ENCODE results near the gene FABP1.

FABP1 gene

GRCh38 chr2:88127888-88128653 is at the start of gene FABP1:
Gene FABP1 (minus strand): TSS chr2:88128062. CDS start chr2:88128017, 45 bp downstream.
- no peak for DNase-seq

GRCh38 chr2:88177556-88177955 is 49.7 kb upstream of the FABP1 start:
- DNase-seq: no peak

GRCh38 chr2:88176352-88176984 is 48.6 kb upstream of the FABP1 start:
- no peak for DNase-seq

GRCh38 chr2:88172882-88173281 is 45.0 kb upstream of the FABP1 start:
- DNase-seq: no peak

GRCh38 chr2:88171966-88172365 is 44.1 kb upstream of the FABP1 start:
- no peak for DNase-seq

GRCh38 chr2:88170472-88170892 is 42.6 kb upstream of the FABP1 start:
- DNase-seq: peak; percentile 34

- peak; percentile 20 for DNase-seq
Measured at GRCh38 chr2:88168386-88168785, 40.5 kb upstream of the FABP1 start.

- peak; percentile 36 for DNase-seq
Measured at GRCh38 chr2:88167740-88168139, 39.9 kb upstream of the FABP1 start.

- DNase-seq: no peak
Measured at GRCh38 chr2:88165332-88166003, 37.6 kb upstream of the FABP1 start.

- DNase-seq: no peak
Measured at GRCh38 chr2:88161446-88162244, 33.8 kb upstream of the FABP1 start.

- DNase-seq: no peak
Measured at GRCh38 chr2:88160517-88160916, 32.7 kb upstream of the FABP1 start.

- DNase-seq: peak; percentile 73
Measured at GRCh38 chr2:88159955-88160415, 32.1 kb upstream of the FABP1 start.

- DNase-seq: no peak
Measured at GRCh38 chr2:88159481-88159880, 31.6 kb upstream of the FABP1 start.

GRCh38 chr2:88148929-88149438 is 21.1 kb upstream of the FABP1 start:
- DNase-seq: no peak

- no peak for DNase-seq
Measured at GRCh38 chr2:88147145-88147544, 19.3 kb upstream of the FABP1 start.

- no peak for DNase-seq
Measured at GRCh38 chr2:88146590-88146989, 18.7 kb upstream of the FABP1 start.

- no peak for DNase-seq
Measured at GRCh38 chr2:88144914-88145497, 17.1 kb upstream of the FABP1 start.

- no peak for DNase-seq
Measured at GRCh38 chr2:88144271-88144670, 16.4 kb upstream of the FABP1 start.

- no peak for DNase-seq
Measured at GRCh38 chr2:88141952-88142351, 14.1 kb upstream of the FABP1 start.

- DNase-seq: no peak
Measured at GRCh38 chr2:88139804-88140203, 11.9 kb upstream of the FABP1 start.

- no peak for DNase-seq
Measured at GRCh38 chr2:88139203-88139702, 11.4 kb upstream of the FABP1 start.

- no peak for DNase-seq
Measured at GRCh38 chr2:88137833-88138232, 10.0 kb upstream of the FABP1 start.

Data from inflammatory macrophage treated with lipopolysaccharide for 4 hours (primary cell).